NCI-H1694 treated with DMSO at 0.1 percent for 48 hours (cell line): Measurements from ENCODE around the gene CD38.
"Not testable (repeated sequence)": the region's sequence is repeated elsewhere in the genome, so short reads cannot be mapped to it uniquely, and the experiment has no call there.

ENCODE experiments used
- DNase-seq: peaks from one replicate; lab custom pipeline; 2025; lab: John Stamatoyannopoulos, UW

CD38 gene

GRCh38 chr4:15778289-15779241 lies at the start of gene CD38:
CD38 (plus strand) TSS chr4:15778328; CDS start chr4:15778415, 87 bp downstream.
- DNase-seq = no peak

DNA sequence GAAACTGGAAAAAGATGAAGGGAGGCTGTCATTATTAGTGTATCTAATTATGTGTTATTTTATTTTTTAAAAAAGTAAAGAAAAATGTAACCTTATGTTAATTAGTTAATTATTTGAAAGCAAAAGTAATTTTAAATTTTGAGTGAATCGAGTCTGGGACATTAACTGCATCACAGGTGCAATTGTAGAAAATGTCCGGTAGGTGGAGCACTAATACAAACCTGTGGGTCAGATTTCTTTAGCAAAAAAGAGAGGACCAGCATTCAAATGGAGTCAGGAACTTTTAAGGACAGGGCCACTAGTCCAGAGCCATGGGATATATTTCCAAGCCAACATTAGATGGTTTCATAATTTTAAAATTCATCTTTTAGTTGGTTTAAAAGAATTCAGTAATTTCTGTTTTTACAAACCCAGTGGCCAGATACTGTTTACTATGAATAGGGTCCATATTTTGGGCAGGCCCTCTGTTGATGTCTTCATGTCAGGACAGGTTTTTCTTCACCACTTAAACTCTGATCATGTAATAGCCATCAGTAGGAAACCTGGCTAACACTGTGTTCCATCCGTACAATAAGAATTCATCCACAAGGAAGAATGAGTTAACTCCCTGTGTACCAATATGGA lies 48.1 kb upstream of the CD38 start:
- DNase-seq = peak; percentile 8

DNA sequence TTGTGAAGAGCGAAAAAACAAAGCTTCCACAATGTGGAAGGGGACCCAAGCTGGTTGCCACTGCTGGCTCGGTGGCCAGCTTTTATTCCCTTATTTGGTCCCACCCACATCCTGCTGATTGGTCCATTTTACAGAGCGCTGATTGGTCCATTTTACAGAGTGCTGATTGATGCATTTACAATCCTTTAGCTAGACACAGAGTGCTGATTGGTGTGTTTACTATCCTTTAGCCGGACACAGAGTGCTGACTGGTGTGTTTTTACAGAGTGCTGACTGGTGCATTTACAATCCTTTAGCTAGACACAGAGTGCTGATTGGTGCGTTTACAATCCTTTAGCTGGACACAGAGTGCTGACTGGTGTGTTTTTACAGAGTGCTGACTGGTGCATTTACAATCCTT lies 45.1 kb upstream of the CD38 start:
- DNase-seq = not testable (repeated sequence)

DNA sequence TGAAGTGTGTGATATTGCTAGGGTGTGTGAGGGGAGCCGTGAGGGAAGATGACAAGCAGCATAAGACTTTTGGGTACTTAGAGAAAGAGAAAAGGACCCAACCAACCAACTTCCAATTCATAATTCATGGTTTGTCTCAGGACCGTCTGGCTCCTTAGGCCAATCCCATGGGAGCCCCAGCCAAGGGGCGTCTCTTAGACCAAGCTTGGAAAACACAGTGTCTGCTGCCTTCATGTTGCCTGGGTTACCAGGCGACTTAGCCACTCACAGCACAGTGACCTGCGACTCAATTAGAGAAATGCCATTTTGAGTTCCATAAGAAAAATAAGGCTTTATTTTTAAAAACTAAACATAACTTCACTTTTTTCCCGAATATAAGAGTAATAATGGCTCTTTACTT lies 42.6 kb upstream of the CD38 start:
- DNase-seq = no peak

DNA sequence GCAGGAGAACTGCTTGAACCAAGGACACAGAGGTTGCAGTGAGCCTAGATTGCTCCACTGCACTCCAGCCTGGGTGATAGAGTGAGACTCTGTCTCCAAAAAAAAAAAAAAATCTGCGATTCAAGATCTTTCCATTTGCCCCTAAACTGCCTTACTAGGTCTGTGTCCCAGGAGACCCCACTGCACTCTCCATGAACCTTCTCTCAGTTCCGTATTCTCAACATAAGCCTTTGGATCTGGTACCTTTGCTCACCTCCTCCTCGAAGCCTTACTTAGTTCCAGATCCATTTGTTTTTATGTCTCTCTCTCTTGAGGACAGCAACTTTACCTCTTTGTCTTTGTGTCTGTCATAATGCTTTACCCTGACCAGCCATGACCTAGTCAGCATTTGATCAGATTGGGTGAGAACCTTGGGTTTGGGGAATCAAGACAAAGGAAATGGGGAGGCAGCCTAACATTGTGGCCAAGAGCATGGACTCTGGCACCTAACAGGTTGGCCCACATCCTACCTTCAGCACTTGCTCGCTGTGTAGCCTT lies 41.5 kb upstream of the CD38 start:
- no peak for DNase-seq

- no peak for DNase-seq
Observed at GRCh38 chr4:15737255-15737654, 40.9 kb upstream of the CD38 start.

DNA sequence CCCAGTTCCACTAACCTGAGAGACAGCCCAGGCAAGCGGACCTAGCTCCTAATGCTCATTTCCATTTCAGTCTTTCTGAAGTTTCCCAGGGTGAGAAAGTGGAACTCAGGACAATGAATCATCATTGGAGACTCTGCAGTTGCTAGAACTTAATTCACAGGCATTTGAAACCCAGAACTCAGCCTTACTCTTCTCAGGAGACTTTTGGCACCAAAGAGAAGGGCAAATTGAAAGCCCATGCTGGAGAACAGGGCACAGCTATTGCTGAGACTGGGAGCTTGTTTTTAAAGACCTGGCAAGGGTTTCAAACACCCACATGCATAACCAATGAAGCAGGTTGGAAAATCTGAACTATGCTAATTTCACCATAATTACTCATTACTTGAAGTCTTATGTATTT lies 39.3 kb upstream of the CD38 start:
- no peak for DNase-seq

- DNase-seq = no peak
Observed at GRCh38 chr4:15740764-15741404, 37.2 kb upstream of the CD38 start.

GRCh38 chr4:15742083-15742582 lies 36.0 kb upstream of the CD38 start:
- DNase-seq = no peak

- no peak for DNase-seq
Observed at GRCh38 chr4:15742637-15743036, 35.5 kb upstream of the CD38 start.

DNA sequence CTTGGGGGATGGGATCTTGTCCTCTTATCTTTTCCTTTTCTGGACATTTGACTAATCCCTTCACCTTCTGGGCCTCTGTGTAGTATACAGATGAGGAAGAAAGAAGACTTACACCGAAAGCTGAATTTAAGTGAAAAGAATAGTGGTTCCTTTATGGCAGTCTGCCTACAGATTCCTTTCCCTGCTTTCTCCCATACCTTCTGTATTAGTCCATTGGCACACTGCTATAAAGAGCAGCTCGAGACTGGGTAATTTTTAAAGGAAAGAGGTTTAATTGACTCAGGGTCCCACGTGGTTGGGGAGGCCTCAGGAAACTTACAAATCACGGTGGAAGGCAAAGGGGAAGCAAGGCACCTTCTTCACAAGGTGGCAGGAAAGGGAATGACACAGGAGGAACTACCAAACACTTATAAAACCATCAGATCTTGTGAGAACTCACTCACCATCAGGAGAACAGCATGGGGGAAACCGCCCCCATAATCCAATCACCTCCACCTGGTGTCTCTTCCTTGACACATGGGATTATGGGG lies 34.0 kb upstream of the CD38 start:
- no peak for DNase-seq

- no peak for DNase-seq
Observed at GRCh38 chr4:15746110-15746509, 32.0 kb upstream of the CD38 start.

DNA sequence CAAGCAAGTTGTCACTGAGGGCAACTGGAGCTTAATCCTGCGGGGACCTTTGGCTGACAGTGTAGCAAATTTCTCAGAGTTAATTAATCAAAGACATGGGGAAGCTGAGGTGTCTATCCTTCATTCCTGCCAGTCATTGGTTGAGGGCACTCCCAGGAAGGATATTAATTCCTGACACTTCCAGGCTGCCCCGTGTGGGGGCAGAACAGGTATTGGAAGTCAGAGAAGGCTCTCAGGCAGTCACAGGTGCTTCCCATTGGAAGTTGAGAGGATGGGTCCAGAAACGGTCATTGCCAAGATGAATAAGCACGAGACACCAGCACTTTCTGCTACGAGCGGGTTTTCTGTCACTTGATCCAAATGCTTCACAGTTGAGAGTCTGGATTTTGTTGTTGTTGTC lies 29.1 kb upstream of the CD38 start:
- DNase-seq = no peak

DNA sequence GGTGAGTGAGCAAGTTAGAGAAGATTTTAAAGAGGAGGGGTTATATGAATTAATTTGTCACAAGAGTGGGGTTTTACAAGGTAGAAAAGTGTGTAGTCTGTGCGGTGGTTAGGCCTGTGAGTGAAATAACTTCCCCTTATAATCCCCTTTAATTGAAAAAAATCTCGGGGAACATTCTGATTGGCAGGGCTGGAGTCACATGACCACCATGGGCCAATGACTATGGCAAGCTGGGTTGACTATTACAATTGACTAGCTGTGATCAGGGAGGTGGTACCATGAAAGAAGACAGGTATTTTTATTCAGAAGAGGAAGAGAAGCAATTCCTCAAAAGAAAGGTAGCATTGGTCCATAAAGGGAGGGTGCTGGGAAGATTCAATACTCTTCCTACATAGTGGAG lies 27.0 kb upstream of the CD38 start:
- DNase-seq = no peak

GRCh38 chr4:15753081-15753480 lies 25.0 kb upstream of the CD38 start:
- no peak for DNase-seq

DNA sequence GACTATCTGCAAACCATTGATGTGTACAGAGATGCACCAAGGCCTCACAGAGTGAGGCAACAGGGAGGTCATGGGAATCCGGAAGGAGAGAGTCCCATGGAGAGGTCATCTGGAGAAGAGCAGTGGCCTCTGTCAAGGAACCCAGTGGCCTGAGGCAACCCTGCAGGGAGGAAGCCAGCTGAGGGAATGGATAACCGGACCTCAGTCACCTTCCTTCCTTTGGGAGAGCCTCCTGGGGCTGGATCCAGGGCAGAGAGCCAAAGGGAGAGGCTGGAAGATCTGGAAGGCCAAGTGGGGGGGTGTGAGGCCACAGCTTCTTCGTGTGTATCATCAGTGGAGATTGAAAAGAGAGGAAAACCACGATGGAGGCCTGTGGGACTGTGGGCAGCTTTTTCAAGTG lies 24.3 kb upstream of the CD38 start:
- no peak for DNase-seq

DNA sequence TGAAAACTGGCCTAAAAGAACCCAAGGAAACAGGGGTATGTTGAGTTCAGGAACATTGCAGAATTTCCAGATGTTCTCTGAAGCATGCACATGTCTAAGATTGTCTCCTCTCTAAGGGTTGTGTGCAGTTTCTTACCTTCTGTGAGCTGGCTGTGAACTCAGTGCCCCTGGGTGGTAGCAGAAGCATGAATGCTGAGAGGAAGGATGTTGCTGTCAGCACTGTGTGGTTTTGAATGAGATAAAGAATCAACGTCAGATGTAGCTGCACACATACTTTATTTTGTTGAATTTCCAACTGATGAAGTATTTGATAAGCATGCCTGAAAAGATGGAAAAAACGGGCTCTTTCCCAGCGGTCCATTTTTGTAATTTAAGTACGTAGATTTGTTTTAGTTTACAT lies 23.8 kb upstream of the CD38 start:
- no peak for DNase-seq

GRCh38 chr4:15755321-15756155 lies 22.6 kb upstream of the CD38 start:
- DNase-seq = no peak

DNA sequence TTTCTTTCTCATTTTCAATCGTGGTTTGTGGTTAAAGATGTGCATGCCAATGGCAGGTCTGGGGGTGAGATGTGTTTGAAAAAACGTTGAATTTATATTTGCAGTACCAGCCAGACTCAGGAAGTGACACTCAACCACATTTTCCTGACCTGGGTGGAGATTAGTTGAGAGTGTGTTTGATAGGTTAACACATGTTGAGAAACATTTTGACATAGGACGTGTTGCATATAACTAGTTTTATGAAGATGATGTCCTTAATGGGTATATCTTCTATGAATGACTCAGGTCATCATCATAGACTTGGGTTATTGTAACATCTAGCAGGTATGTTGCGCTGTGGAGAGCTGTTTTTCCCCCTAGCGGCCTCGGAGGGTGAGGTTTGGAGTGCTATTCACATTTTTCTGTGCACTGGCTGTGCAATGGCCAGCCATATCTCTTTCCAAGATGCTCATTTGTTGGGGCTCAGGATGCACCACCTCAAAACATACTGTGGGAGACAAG lies 21.7 kb upstream of the CD38 start:
- no peak for DNase-seq

DNA sequence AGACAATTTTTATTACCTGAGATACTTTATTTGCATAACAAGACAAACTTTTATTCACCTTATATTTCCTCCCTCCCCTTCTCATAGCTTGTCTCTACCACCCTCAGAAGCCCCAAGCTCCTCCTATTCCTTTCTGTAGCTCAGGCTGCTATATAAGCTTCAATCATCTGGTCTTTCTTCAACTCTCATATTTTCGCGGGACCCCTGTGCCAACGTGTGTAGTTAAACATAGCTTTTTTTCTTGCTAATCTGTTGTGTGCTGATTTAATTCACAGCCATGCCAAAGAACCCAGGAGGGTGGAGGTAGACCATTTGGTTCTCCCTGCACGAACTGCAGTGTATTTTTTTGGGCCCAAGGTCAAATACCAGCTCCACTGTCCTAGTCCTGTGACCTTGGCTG lies 21.1 kb upstream of the CD38 start:
- DNase-seq = no peak

- DNase-seq = no peak
Observed at GRCh38 chr4:15758294-15758693, 19.8 kb upstream of the CD38 start.
